ENCODE results near the gene GLIPR2.

GLIPR2 gene

DNA sequence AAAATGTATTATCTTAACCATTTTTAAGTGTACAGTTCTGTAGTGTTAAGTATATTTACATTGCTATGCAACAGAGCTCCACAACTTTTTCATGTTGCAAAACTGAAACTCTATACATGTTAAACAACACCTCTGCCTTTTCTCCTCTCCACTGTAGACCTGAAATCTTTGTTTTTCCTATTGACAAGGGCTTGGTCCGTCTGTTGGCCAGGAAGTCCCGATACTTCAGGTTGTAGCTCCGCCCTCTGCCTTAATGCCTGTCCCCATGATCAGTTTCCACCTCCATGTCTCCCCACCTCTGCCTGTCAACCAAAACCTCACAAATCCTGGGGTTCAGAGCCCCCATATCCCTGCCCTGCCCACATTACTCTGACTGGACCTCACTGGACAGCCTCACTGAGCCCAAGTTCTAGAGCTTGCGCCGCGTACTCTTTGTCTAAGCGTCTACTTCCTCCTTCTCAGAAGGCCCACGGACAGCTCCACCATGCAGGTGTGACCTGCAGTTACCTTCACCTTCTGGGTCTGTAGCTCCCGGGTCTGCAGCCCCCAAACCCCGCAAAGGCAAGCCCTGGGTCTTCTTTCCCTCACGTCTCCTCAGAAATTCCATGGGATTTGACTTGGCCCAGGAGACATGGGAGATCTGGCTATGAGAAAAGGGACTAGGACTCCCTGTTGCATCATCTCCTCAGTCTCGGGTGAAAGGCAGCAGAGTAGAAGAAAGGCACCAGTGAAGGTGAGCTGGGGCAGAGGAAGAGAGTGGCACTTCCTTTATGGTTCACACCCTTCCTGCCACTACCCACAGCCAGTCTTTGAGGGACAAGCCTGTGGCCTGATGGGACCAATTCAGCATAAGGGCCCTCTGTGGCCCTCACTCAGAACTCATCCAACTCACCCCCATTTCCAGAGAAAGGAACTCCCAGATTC is 8.0 kb downstream of the GLIPR2 start:
- H3K4me1 ChIP-seq (ENCODE audit: control insufficient read depth in 2 of 2, insufficient read depth in 1 of 2, low read depth in 1 of 2, low read length in 2 of 2): peaks cover 0 to 2% of the 10 kb centered on the region in 2 donors
- H3K9ac ChIP-seq (ENCODE audit: low read depth, low read length, poor library complexity): no peak overlapping the region
- H2AK5ac ChIP-seq (ENCODE audit: low read depth, low read length): no peak overlapping the region
- no peak overlapping the region for H3K4ac ChIP-seq (ENCODE audit: low read length)
- no peak overlapping the region for H2BK12ac ChIP-seq (ENCODE audit: low read length)
- H3K36me3 ChIP-seq (replicated peaks in 1 of 2; ENCODE audit: control insufficient read depth in 2 of 2, insufficient read depth in 2 of 2, low read length in 2 of 2): peaks cover 12% of the 10 kb centered on the region in 2 donors
- H3K9me3 ChIP-seq (replicated peaks in 1 of 2; ENCODE audit: control insufficient read depth in 2 of 2, insufficient read depth in 1 of 2, low read depth in 1 of 2, low read length in 2 of 2): peaks cover 6 to 8% of the 10 kb centered on the region in 2 donors
- H3K23ac ChIP-seq (ENCODE audit: low read depth, low read length, poor library complexity): no peak overlapping the region
- no peak overlapping the region for H2BK15ac ChIP-seq (ENCODE audit: low read length)
- H2BK120ac ChIP-seq (ENCODE audit: low read depth, low read length): no peak overlapping the region
- H4K91ac ChIP-seq (ENCODE audit: low read depth, low read length, poor library complexity): no peak overlapping the region
- H3K27ac ChIP-seq (replicated peaks; ENCODE audit: low read length): no peak overlapping the region
- no CpG with 5 or more reads among the region's 12 CpGs for WGBS, 2 donors (ENCODE audit: extremely low coverage in 2 of 2, insufficient read length in 2 of 2, insufficient replicate concordance in 1 of 2)
- H3K27me3 ChIP-seq (ENCODE audit: control insufficient read depth in 3 of 3, insufficient read depth in 3 of 3, low read depth in 1 of 3, low read length in 3 of 3): no peaks in the 10 kb centered on the region
- no peak overlapping the region for H2AFZ ChIP-seq (ENCODE audit: low read length)
- peak overlapping the region; percentile 26 for H3K14ac ChIP-seq (ENCODE audit: low read length)
- H3K18ac ChIP-seq (ENCODE audit: low read length): peak overlapping the region; percentile 49
- H3K79me1 ChIP-seq (ENCODE audit: low read depth, low read length): no peaks in the 10 kb centered on the region
- H4K8ac ChIP-seq (ENCODE audit: low read depth, low read length): no peak overlapping the region
- no peak overlapping the region for H3K4me3 ChIP-seq (ENCODE audit: low read length in 2 of 2)
- no peak for DNase-seq (ENCODE audit: low spot score)
- H2BK5ac ChIP-seq (ENCODE audit: low read length): no peak overlapping the region
- H3K4me2 ChIP-seq (ENCODE audit: insufficient read depth, low read length, poor library complexity, severe bottlenecking): no peak overlapping the region

DNA sequence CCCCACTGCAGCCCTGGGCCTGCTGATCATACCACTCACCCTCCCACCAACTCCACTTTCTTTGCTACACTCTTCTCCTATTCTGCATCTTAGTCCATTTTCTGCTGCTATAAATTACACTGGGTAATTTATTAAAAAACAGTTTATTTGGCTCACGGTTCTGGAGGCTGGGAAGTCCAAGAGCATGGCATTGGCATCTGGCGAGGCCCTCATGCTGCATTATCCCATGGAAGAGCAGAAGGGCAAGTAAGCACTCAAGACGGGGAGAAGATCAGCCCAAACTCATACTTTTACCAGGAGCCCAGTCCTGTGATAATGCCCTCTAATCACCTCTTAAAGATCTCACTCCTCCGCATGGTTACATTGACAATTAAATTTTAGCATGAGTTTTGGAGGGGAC is 9.4 kb downstream of the GLIPR2 start:
- DNase-seq (ENCODE audit: low spot score): no peak
- H3K9me3 ChIP-seq (replicated peaks in 1 of 2; ENCODE audit: control insufficient read depth in 2 of 2, insufficient read depth in 1 of 2, low read depth in 1 of 2, low read length in 2 of 2): peaks cover 6 to 8% of the 10 kb centered on the region in 2 donors
- H3K27ac ChIP-seq (replicated peaks; ENCODE audit: low read length): no peak overlapping the region
- no peak overlapping the region for H2BK12ac ChIP-seq (ENCODE audit: low read length)
- no peak overlapping the region for H3K18ac ChIP-seq (ENCODE audit: low read length)
- no peaks in the 10 kb centered on the region for H3K79me1 ChIP-seq (ENCODE audit: low read depth, low read length)
- H3K4me3 ChIP-seq (ENCODE audit: low read length in 2 of 2): no peak overlapping the region
- H2AK5ac ChIP-seq (ENCODE audit: low read depth, low read length): no peak overlapping the region
- H3K36me3 ChIP-seq (replicated peaks in 1 of 2; ENCODE audit: control insufficient read depth in 2 of 2, insufficient read depth in 2 of 2, low read length in 2 of 2): peaks cover 12 to 14% of the 10 kb centered on the region in 2 donors
- H4K91ac ChIP-seq (ENCODE audit: low read depth, low read length, poor library complexity): no peak overlapping the region
- no peak overlapping the region for H3K9ac ChIP-seq (ENCODE audit: low read depth, low read length, poor library complexity)
- H3K4me2 ChIP-seq (ENCODE audit: insufficient read depth, low read length, poor library complexity, severe bottlenecking): no peak overlapping the region
- no peak overlapping the region for H2BK15ac ChIP-seq (ENCODE audit: low read length)
- H3K27me3 ChIP-seq (ENCODE audit: control insufficient read depth in 3 of 3, insufficient read depth in 3 of 3, low read depth in 1 of 3, low read length in 3 of 3): no peaks in the 10 kb centered on the region
- no peak overlapping the region for H2BK120ac ChIP-seq (ENCODE audit: low read depth, low read length)
- no peak overlapping the region for H4K8ac ChIP-seq (ENCODE audit: low read depth, low read length)
- no peak overlapping the region for H2BK5ac ChIP-seq (ENCODE audit: low read length)
- no peak overlapping the region for H3K4ac ChIP-seq (ENCODE audit: low read length)
- no peak overlapping the region for H2AFZ ChIP-seq (ENCODE audit: low read length)
- H3K14ac ChIP-seq (ENCODE audit: low read length): no peak overlapping the region
- H3K23ac ChIP-seq (ENCODE audit: low read depth, low read length, poor library complexity): no peak overlapping the region
- peaks cover 0 to 2% of the 10 kb centered on the region in 2 donors for H3K4me1 ChIP-seq (ENCODE audit: control insufficient read depth in 2 of 2, insufficient read depth in 1 of 2, low read depth in 1 of 2, low read length in 2 of 2)
- WGBS, 2 donors (ENCODE audit: extremely low coverage in 2 of 2, insufficient read length in 2 of 2, insufficient replicate concordance in 1 of 2): no CpG with 5 or more reads among the region's 4 CpGs

DNA sequence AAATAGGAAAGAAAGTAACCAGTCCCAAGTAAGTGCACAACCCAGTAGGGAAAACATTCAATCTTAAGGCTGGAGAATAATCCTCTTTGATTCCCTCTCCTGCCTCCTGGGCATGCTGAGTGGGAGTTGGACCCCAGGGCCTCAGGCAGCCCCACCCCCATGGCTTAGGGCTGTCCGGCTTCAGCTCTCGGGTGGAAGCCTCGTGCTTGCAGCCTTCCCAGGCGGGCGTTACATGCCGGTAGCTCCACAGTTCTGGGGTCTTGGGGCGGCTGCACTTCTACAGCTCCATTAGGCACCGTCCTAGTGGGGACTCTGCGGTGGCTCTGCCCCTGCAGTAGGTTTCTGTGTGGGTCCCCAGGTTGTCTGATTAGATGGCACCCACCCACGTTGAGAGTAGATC is 10.1 kb downstream of the GLIPR2 start:
- H3K4me1 ChIP-seq (ENCODE audit: control insufficient read depth in 2 of 2, insufficient read depth in 1 of 2, low read depth in 1 of 2, low read length in 2 of 2): peaks cover 0 to 2% of the 10 kb centered on the region in 2 donors

DNA sequence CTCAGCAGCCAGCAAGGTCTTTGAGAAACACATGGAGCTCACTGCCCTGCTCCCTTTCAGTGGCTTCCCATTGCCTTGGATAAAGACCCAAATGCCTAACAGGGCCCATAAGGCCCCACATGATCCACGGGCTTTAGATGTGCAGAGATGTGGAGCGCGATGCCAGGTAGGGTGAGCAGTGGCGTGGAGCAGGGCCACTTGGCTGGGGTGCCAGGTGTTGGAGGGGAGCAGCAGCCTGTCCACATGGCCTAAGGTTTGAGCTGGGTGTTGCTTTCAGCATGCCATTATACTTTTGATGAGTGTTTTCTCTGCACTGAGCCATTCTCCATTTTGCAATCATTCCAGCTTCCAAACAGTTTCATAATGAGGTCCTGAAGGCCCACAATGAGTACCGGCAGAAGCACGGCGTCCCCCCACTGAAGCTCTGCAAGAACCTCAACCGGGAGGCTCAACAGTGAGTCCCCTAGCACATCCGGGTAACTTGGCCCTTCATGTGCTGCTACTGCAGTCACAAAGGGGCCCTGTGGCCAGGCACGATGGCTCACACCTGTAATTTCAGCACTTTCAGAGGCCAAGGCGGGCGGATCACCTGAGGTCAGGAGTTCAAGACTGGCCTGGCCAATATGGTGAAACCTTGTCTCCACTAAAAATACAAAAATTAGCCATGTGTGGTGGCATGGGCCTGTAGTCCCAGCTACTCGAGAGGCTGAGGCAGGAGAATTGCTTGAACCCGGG is 11.1 kb downstream of the GLIPR2 start:
- Histone ChIP-seq H3K79me1 (ENCODE audit: low read depth, low read length) (no peaks in the 10 kb centered on the region), H3K14ac (ENCODE audit: low read length) (no peak overlapping the region), H2AK5ac (ENCODE audit: low read depth, low read length) (no peak overlapping the region), H3K4ac (ENCODE audit: low read length) (no peak overlapping the region), H3K36me3 (replicated peaks in 1 of 2; ENCODE audit: control insufficient read depth in 2 of 2, insufficient read depth in 2 of 2, low read length in 2 of 2) (peaks cover 12 to 14% of the 10 kb centered on the region in 2 donors), H3K23ac (ENCODE audit: low read depth, low read length, poor library complexity) (no peak overlapping the region), H2BK12ac (ENCODE audit: low read length) (no peak overlapping the region), H2AFZ (ENCODE audit: low read length) (no peak overlapping the region), H3K4me3 (ENCODE audit: low read length in 2 of 2) (no peak overlapping the region), H2BK5ac (ENCODE audit: low read length) (no peak overlapping the region), H3K27ac (replicated peaks; ENCODE audit: low read length) (no peak overlapping the region), H2BK15ac (ENCODE audit: low read length) (peak overlapping the region; percentile 49), H3K9ac (ENCODE audit: low read depth, low read length, poor library complexity) (peak overlapping the region; percentile 38), H3K18ac (ENCODE audit: low read length) (peak overlapping the region; percentile 7), H2BK120ac (ENCODE audit: low read depth, low read length) (no peak overlapping the region), H4K91ac (ENCODE audit: low read depth, low read length, poor library complexity) (no peak overlapping the region), H3K4me2 (ENCODE audit: insufficient read depth, low read length, poor library complexity, severe bottlenecking) (no peak overlapping the region), H3K9me3 (replicated peaks in 1 of 2; ENCODE audit: control insufficient read depth in 2 of 2, insufficient read depth in 1 of 2, low read depth in 1 of 2, low read length in 2 of 2) (peaks cover 6 to 8% of the 10 kb centered on the region in 2 donors), H3K4me1 (ENCODE audit: control insufficient read depth in 2 of 2, insufficient read depth in 1 of 2, low read depth in 1 of 2, low read length in 2 of 2) (peaks cover 0 to 2% of the 10 kb centered on the region in 2 donors), H3K27me3 (ENCODE audit: control insufficient read depth in 3 of 3, insufficient read depth in 3 of 3, low read depth in 1 of 3, low read length in 3 of 3) (no peaks in the 10 kb centered on the region), H4K8ac (ENCODE audit: low read depth, low read length) (no peak overlapping the region)
- WGBS, 2 donors (ENCODE audit: extremely low coverage in 2 of 2, insufficient read length in 2 of 2, insufficient replicate concordance in 1 of 2): no CpG with 5 or more reads among the region's 14 CpGs
- no peak for DNase-seq (ENCODE audit: low spot score)

More for the DNA sequence above, 10.1 kb downstream of the GLIPR2 start:
- Histone ChIP-seq H2AFZ (ENCODE audit: low read length) (no peak overlapping the region), H3K14ac (ENCODE audit: low read length) (no peak overlapping the region), H3K9ac (ENCODE audit: low read depth, low read length, poor library complexity) (no peak overlapping the region), H2BK120ac (ENCODE audit: low read depth, low read length) (no peak overlapping the region), H2AK5ac (ENCODE audit: low read depth, low read length) (no peak overlapping the region), H3K23ac (ENCODE audit: low read depth, low read length, poor library complexity) (no peak overlapping the region), H4K91ac (ENCODE audit: low read depth, low read length, poor library complexity) (no peak overlapping the region), H3K79me1 (ENCODE audit: low read depth, low read length) (no peaks in the 10 kb centered on the region), H3K4ac (ENCODE audit: low read length) (no peak overlapping the region), H3K4me2 (ENCODE audit: insufficient read depth, low read length, poor library complexity, severe bottlenecking) (no peak overlapping the region), H4K8ac (ENCODE audit: low read depth, low read length) (no peak overlapping the region), H2BK5ac (ENCODE audit: low read length) (no peak overlapping the region), H3K18ac (ENCODE audit: low read length) (peak overlapping the region; percentile 49), H3K36me3 (replicated peaks in 1 of 2; ENCODE audit: control insufficient read depth in 2 of 2, insufficient read depth in 2 of 2, low read length in 2 of 2) (peaks cover 12 to 14% of the 10 kb centered on the region in 2 donors), H3K4me3 (ENCODE audit: low read length in 2 of 2) (no peak overlapping the region), H3K9me3 (replicated peaks in 1 of 2; ENCODE audit: control insufficient read depth in 2 of 2, insufficient read depth in 1 of 2, low read depth in 1 of 2, low read length in 2 of 2) (peaks cover 6 to 8% of the 10 kb centered on the region in 2 donors), H2BK15ac (ENCODE audit: low read length) (no peak overlapping the region), H3K27me3 (ENCODE audit: control insufficient read depth in 3 of 3, insufficient read depth in 3 of 3, low read depth in 1 of 3, low read length in 3 of 3) (no peaks in the 10 kb centered on the region), H2BK12ac (ENCODE audit: low read length) (no peak overlapping the region), H3K27ac (replicated peaks; ENCODE audit: low read length) (no peak overlapping the region)
- WGBS, 2 donors (ENCODE audit: extremely low coverage in 2 of 2, insufficient read length in 2 of 2, insufficient replicate concordance in 1 of 2): no CpG with 5 or more reads among the region's 10 CpGs
- no peak for DNase-seq (ENCODE audit: low spot score)
